Measurements from ENCODE around the gene EFNA5. TPM values are rescaled to one million over a fixed set of nuclear protein-coding genes. Genes with fewer than 3 reads are reported as not detected.
A peak's percentile ranks its signal among the peaks of the same experiment; 100 is the strongest.

EFNA5 gene
- total RNA-seq, 2 experiments from 2014 or later, result not detected

- ChIA-PET CTCF (no interaction called here), POLR2A (no interaction called here)
- DNase-seq, result no peak
- Mint-ChIP-seq H3K27ac (no peak overlapping the region), H3K9me3 (no peaks in the 10 kb centered on the region), H3K27me3 (peaks cover 3% of the 10 kb centered on the region), H3K36me3 (ENCODE audit: low read depth) (no peaks in the 10 kb centered on the region), H3K4me3 (no peak overlapping the region), H3K4me1 (no peaks in the 10 kb centered on the region)
Observed at GRCh38 chr5:107578051-107578635, 92.6 kb downstream of the EFNA5 start.

DNA sequence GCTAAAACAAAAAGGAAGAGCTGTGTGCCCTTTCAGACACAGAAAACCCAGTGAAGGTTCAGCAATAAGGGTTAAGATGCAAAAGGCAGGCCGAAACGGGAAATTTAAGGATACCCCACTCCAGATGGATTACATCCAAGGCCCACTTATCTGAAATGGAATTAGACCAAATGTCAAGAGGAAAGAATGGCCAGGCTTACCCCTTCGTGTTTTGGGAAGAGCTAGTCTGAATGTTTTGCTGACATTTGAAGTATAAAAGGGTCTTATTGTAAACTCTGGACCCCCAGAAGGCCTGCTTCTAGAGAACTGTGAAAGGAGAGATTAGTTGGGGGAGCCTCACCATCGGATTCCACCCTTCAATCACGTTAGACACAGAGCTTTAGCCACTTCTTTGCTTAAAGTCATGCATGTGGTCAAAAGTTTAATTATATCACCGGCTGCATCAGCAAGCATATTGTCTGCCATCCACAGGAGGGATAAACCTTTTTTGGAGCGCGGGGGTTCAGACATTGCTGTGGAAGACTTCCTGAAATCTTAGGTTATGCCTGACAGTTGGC lies 93.3 kb downstream of the EFNA5 start:
- Mint-ChIP-seq H3K27me3 (peaks cover 5% of the 10 kb centered on the region), H3K9me3 (no peaks in the 10 kb centered on the region), H3K36me3 (ENCODE audit: low read depth) (no peaks in the 10 kb centered on the region), H3K4me1 (no peaks in the 10 kb centered on the region), H3K27ac (no peak overlapping the region), H3K4me3 (no peak overlapping the region)
- ChIA-PET CTCF (no interaction called here), POLR2A (no interaction called here)
- DNase-seq, result no peak

DNA sequence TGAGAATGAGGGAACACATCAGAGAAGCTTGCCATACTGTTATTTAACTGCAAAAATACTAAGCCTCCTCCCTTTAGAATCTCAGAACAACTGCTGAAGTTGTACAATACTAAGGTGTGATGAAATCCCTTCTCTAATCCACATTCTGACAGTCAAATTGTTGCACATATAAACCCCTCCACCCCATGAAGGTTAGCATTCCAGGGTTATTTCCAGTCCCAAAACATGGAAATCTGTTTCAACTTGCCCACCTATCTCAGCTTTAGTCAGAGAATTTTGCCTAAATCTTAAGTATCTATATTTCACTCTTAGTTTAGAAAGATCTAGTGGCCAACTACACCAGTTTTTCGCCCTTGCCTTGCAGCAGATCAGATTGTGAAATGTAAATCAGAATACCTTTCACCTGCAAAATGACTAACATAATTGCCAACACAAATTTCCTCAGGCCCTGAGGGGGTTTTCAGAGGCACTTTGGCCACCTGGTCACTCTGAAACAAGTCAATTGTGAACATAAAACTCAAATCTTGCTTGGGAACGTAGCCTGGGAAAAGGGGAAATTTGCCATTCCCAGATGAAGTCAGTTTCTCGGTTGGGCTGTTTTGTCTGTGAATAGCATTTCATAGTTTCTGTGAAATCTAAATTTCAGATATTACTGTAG lies 93.9 kb downstream of the EFNA5 start:
- Mint-ChIP-seq H3K4me1 (peaks cover 4% of the 10 kb centered on the region), H3K9me3 (no peaks in the 10 kb centered on the region), H3K27ac (no peak overlapping the region), H3K36me3 (ENCODE audit: low read depth) (no peaks in the 10 kb centered on the region), H3K4me3 (no peak overlapping the region), H3K27me3 (peaks cover 9% of the 10 kb centered on the region)
- ChIA-PET POLR2A (no interaction called here), CTCF (no interaction called here)
- DNase-seq, result no peak

GRCh38 chr5:107576155-107576554 lies 94.6 kb downstream of the EFNA5 start:
- H3K27me3 Mint-ChIP-seq, result peaks cover 9% of the 10 kb centered on the region
- DNase-seq, result no peak
- H3K27ac Mint-ChIP-seq, result no peak overlapping the region
- H3K4me1 Mint-ChIP-seq, result peaks cover 11% of the 10 kb centered on the region
- no peaks in the 10 kb centered on the region for H3K36me3 Mint-ChIP-seq (ENCODE audit: low read depth)
- CTCF ChIA-PET, result no interaction called here
- no peaks in the 10 kb centered on the region for H3K9me3 Mint-ChIP-seq
- POLR2A ChIA-PET, result no interaction called here
- no peak overlapping the region for H3K4me3 Mint-ChIP-seq

DNA sequence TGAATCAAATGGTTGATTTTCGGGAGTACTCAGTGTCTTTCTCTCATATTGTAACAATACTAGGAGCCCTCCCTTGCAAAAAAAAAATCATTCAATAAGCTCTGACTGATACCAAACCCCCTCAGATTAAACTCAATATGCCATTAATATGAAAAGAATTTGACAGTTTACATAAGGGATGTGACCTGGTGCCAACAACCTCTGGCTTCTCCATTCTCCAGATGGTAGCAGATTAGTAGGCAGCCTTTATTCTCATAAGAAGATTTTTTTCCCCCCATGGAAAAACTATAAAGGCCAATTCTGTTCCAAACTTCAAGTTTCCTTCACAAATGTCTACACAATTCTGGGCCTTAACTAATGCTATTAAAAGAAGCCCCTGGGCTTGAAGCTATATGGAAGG lies 96.5 kb downstream of the EFNA5 start:
- Mint-ChIP-seq H3K9me3 (no peaks in the 10 kb centered on the region), H3K4me1 (peaks cover 17% of the 10 kb centered on the region), H3K27ac (no peak overlapping the region), H3K36me3 (ENCODE audit: low read depth) (no peaks in the 10 kb centered on the region), H3K4me3 (no peak overlapping the region), H3K27me3 (peaks cover 9% of the 10 kb centered on the region)
- ChIA-PET POLR2A (no interaction called here), CTCF (no interaction called here)
- no peak for DNase-seq

- CTCF ChIA-PET, result interaction anchor here (0.6 to 3.3 kb wide), 35 partner anchors 8 to 772 kb away, joined by 3 to 27 read pairs (median 4); no protein-coding TSS in a partner anchor
- Mint-ChIP-seq H3K27ac (no peak overlapping the region), H3K4me1 (peaks cover 17% of the 10 kb centered on the region), H3K9me3 (no peaks in the 10 kb centered on the region), H3K36me3 (ENCODE audit: low read depth) (no peaks in the 10 kb centered on the region), H3K4me3 (no peak overlapping the region), H3K27me3 (peaks cover 9% of the 10 kb centered on the region)
- no peak for DNase-seq
- POLR2A ChIA-PET, result no interaction called here
Observed at GRCh38 chr5:107572715-107573368, 97.9 kb downstream of the EFNA5 start.

- Mint-ChIP-seq H3K36me3 (ENCODE audit: low read depth) (no peaks in the 10 kb centered on the region), H3K4me1 (peaks cover 17% of the 10 kb centered on the region), H3K27ac (no peak overlapping the region), H3K9me3 (no peaks in the 10 kb centered on the region), H3K4me3 (peak overlapping the region; percentile 65), H3K27me3 (peaks cover 9% of the 10 kb centered on the region)
- ChIA-PET POLR2A (no interaction called here), CTCF (interaction anchor here (0.6 to 3.3 kb wide), 36 partner anchors 9 to 773 kb away, joined by 3 to 27 read pairs (median 4); no protein-coding TSS in a partner anchor)
- DNase-seq, result peak; percentile 86
Observed at GRCh38 chr5:107571621-107572536, 98.9 kb downstream of the EFNA5 start.

- no peaks in the 10 kb centered on the region for H3K36me3 Mint-ChIP-seq (ENCODE audit: low read depth)
- peak; percentile 46 for DNase-seq
- ChIA-PET CTCF (interaction anchor here (0.8 to 3.3 kb wide), 7 partner anchors 8 to 96 kb away, joined by 3 to 27 read pairs (median 5); no protein-coding TSS in a partner anchor), POLR2A (interaction anchor here (1.0 kb wide), 1 partner anchor 183 kb away, joined by 3 read pairs; no protein-coding TSS in a partner anchor)
- peaks cover 11% of the 10 kb centered on the region for H3K27me3 Mint-ChIP-seq
- no peak overlapping the region for H3K27ac Mint-ChIP-seq
- peaks cover 17% of the 10 kb centered on the region for H3K4me1 Mint-ChIP-seq
- no peaks in the 10 kb centered on the region for H3K9me3 Mint-ChIP-seq
- peak overlapping the region; percentile 65 for H3K4me3 Mint-ChIP-seq
Observed at GRCh38 chr5:107570805-107571531, 99.8 kb downstream of the EFNA5 start.

DNA sequence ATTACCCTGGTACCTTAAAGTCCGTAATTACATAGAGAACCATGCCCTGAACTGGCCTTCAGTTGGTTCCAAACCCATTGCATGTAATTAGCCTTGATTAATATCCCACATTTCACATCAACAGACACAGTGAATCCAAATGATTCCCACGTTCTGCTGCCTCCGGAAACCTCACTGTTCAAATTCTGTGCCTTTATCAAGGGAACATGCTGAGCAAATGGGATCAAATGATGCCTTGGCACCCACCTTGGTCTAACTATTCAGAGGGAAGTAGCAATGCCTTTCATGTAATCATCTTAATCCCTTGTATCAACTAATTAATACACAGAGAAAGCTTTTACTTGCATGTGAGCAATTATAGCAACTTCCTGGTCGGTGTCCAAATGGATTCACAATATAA lies 100.6 kb downstream of the EFNA5 start:
- ChIA-PET CTCF (interaction anchor here (0.6 to 3.3 kb wide), 4 partner anchors 7 to 915 kb away, joined by 3 to 27 read pairs (median 4); no protein-coding TSS in a partner anchor), POLR2A (interaction anchor here (1.0 kb wide), 1 partner anchor 182 kb away, joined by 3 read pairs; no protein-coding TSS in a partner anchor)
- no peak for DNase-seq
- Mint-ChIP-seq H3K27ac (no peak overlapping the region), H3K27me3 (peaks cover 11% of the 10 kb centered on the region), H3K9me3 (no peaks in the 10 kb centered on the region), H3K4me1 (peaks cover 17% of the 10 kb centered on the region), H3K36me3 (ENCODE audit: low read depth) (no peaks in the 10 kb centered on the region), H3K4me3 (no peak overlapping the region)

- POLR2A ChIA-PET, result no interaction called here
- no peaks in the 10 kb centered on the region for H3K36me3 Mint-ChIP-seq (ENCODE audit: low read depth)
- peaks cover 17% of the 10 kb centered on the region for H3K4me1 Mint-ChIP-seq
- no peak overlapping the region for H3K4me3 Mint-ChIP-seq
- CTCF ChIA-PET, result no interaction called here
- no peak for DNase-seq
- H3K9me3 Mint-ChIP-seq, result no peaks in the 10 kb centered on the region
- H3K27ac Mint-ChIP-seq, result no peak overlapping the region
- H3K27me3 Mint-ChIP-seq, result peaks cover 12% of the 10 kb centered on the region
Observed at GRCh38 chr5:107567901-107568671, 102.7 kb downstream of the EFNA5 start.

DNA sequence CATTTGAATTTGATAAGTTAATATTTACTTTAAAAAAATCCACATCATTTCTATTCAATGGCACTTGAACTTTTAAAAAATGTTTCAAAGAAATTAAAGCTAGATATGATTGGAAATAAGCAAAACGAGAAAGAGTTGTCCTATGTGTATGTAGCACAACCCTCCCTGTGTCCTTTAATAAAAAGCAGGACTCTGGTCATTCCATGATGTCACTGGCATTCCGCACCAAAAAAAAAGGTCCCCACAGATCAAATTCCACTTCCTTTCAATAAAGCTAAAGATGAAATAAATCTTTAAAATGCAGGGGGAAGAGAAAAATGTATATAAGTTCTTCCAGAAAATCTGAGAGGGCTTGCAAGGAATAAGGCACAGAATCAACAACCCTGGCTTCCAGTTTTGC lies 103.8 kb downstream of the EFNA5 start:
- no peak overlapping the region for H3K4me3 Mint-ChIP-seq
- H3K36me3 Mint-ChIP-seq (ENCODE audit: low read depth), result no peaks in the 10 kb centered on the region
- peaks cover 14% of the 10 kb centered on the region for H3K4me1 Mint-ChIP-seq
- peaks cover 5% of the 10 kb centered on the region for H3K27me3 Mint-ChIP-seq
- H3K27ac Mint-ChIP-seq, result no peak overlapping the region
- ChIA-PET POLR2A (no interaction called here), CTCF (no interaction called here)
- no peaks in the 10 kb centered on the region for H3K9me3 Mint-ChIP-seq
- DNase-seq, result no peak
